GM19043 (cell line): ENCODE measurements around the gene PLAC8.
"Not testable (repeated sequence)": the region's sequence is repeated elsewhere in the genome, so short reads cannot be mapped to it uniquely, and the experiment has no call there.

Experiments used
- ATAC-seq: cut with Tn5 transposase; IDR thresholded peaks from one replicate; pipeline ENCODE4 v1.9.1; 2021; ENCODE audit warnings: low read depth; ENCODE audit not compliant: unreplicated experiment

The PLAC8 gene

GRCh38 chr4:83114576-83114975 is at the start of gene PLAC8:
Gene PLAC8, minus strand, starts transcription at chr4:83114729. Its CDS starts 6,808 bp downstream, at chr4:83107921.
- peak; percentile 45 for ATAC-seq

- ATAC-seq, result no peak
These were observed 38.9 kb upstream of the PLAC8 start for GRCh38 chr4:83153417-83153816.

- no peak for ATAC-seq
These were observed 38.2 kb upstream of the PLAC8 start for GRCh38 chr4:83152746-83153145.

- no peak for ATAC-seq
These were observed 37.1 kb upstream of the PLAC8 start for GRCh38 chr4:83151651-83152050.

- ATAC-seq, result no peak
These were observed 36.3 kb upstream of the PLAC8 start for GRCh38 chr4:83150653-83151330.

- no peak for ATAC-seq
These were observed 35.5 kb upstream of the PLAC8 start for GRCh38 chr4:83149865-83150652.

GRCh38 chr4:83146841-83147240 is 32.3 kb upstream of the PLAC8 start:
- no peak for ATAC-seq

- ATAC-seq, result not testable (repeated sequence)
These were observed 31.2 kb upstream of the PLAC8 start for GRCh38 chr4:83145776-83146175.

- ATAC-seq, result no peak
These were observed 25.1 kb upstream of the PLAC8 start for GRCh38 chr4:83139514-83140156.

GRCh38 chr4:83138946-83139345 is 24.4 kb upstream of the PLAC8 start:
- ATAC-seq, result no peak

- ATAC-seq, result no peak
These were observed 17.5 kb upstream of the PLAC8 start for GRCh38 chr4:83132065-83132464.

GRCh38 chr4:83129264-83129663 is 14.7 kb upstream of the PLAC8 start:
- ATAC-seq, result no peak

- no peak for ATAC-seq
These were observed 13.9 kb upstream of the PLAC8 start for GRCh38 chr4:83128240-83128929.

- ATAC-seq, result no peak
These were observed 11.2 kb upstream of the PLAC8 start for GRCh38 chr4:83125738-83126141.

- ATAC-seq, result peak; percentile 57
These were observed 9.7 kb upstream of the PLAC8 start for GRCh38 chr4:83124111-83124780.

- ATAC-seq, result no peak
These were observed 6.7 kb upstream of the PLAC8 start for GRCh38 chr4:83121246-83121645.

- no peak for ATAC-seq
These were observed 4.3 kb upstream of the PLAC8 start for GRCh38 chr4:83118869-83119268.

- no peak for ATAC-seq
These were observed 1.2 kb upstream of the PLAC8 start for GRCh38 chr4:83115656-83116285.

- ATAC-seq, result no peak
These were observed 471 bp upstream of the PLAC8 start for GRCh38 chr4:83115000-83115399.

- ATAC-seq, result no peak
These were observed 1.1 kb downstream of the PLAC8 start for GRCh38 chr4:83113429-83113786.
